Measurements from ENCODE around the gene OAF.

Gene OAF

DNA sequence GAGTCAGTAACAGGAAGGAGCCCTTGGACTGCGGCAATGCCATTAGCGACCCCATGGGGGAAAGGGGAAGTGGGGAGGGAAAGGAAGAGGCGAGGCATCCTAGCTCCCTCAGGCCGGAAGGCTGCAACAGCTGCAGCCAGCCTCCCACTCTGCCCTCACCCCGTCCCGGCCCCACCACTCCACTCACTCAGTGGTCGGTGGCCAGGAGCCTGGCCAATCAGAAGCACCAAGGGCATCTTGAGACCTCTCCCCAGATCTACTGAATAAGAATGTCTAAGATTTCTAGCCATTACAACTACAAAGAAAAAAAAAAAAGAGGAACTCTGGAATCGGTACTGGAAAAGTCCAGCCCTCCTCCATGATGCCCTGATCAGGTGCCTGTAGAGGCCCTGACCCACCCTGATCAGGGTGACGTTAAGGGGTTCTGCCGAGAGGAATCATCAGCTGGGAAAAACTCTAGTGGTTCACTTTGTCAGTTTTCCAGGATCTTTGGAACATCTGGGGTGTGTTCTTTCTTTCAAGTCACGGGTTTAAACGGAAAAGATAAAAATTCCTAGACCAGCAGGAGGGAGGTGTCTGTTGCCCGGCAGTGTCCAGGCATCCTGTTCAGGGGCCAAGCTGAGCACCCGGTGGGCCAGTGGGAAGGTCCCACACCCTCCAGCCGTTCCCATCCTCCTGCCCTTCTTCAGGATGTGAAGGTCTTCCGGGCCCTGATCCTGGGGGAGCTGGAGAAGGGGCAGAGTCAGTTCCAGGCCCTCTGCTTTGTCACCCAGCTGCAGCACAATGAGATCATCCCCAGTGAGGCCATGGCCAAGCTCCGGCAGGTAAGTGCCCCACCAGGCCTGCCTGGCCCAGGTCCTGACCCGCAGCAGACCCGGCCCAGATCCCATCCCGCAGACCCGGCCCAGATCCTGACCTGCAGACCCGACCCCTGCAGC lies 14.4 kb downstream of the OAF start:
- peak in 1 of 2 donors; percentile 9 for DNase-seq

- no peak for DNase-seq
These were observed 15.4 kb downstream of the OAF start for GRCh38 chr11:120226242-120226641.

- no peak for DNase-seq
These were observed 15.9 kb downstream of the OAF start for GRCh38 chr11:120226714-120227113.

DNA sequence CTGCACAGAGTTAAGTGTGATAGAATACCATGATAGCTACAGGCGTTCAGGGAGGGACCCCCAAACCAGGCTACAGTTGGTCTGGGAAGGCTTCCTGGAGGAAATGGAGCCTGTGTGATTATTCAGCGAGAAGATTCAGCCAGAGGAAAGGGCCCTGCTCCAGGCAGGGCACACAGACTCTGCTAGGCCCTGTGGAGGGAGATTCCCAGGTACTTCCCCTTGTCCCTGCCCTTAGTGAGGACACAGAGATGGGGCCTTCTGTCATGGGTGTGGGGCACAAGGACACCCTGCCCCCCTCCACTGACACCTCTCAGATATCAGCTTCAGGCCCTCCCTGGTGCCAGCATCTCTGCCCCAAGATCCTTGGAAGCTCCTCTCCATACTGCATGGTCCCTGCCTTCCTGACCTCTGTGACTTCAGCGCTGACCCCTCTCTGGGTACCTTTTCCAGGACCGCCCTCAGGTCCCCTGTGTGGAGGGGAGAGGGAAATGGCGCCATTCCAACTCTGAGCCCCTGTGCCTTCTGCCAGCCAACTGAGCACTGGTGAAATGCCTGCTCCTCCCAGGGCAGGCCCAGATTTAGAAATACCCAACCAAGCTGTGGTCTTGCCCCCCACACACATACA lies 16.5 kb downstream of the OAF start:
- DNase-seq, result no peak

- DNase-seq, result no peak
These were observed 18.1 kb downstream of the OAF start for GRCh38 chr11:120228794-120229384.

- peak in 1 of 2 donors; percentile 24 for DNase-seq
These were observed 18.9 kb downstream of the OAF start for GRCh38 chr11:120229451-120230424.

DNA sequence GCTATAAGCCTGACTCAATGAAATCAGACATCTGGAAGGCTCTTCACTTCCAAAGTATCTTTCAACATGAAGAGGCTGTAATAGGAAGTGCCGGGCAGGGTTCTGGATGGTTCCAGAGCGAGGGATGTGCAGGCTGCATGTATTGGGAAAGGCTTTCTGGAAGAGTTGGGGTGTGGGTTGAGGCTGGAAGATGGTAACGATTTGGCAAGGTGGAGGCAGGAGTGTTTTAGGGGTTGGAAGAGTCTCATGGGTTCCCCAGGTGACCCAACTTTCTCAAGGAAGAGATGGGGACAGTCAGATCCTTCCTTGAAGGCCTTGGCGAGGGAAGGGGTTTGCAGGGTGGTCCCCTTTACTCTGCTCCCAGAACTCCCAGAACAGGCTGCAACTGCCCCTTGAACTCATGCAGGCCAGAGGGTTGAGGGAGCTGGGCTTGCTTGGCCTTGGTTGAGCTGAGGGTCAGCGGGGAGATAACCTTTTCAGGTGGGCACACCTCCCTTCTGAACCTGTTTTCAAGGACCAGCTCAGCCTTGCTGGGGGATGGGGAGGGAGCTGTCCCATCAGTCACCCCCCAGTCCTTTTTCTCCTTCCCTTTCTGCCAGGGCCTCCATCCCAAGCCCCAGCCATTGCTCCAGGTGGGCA lies 19.7 kb downstream of the OAF start:
- DNase-seq, result no peak

DNA sequence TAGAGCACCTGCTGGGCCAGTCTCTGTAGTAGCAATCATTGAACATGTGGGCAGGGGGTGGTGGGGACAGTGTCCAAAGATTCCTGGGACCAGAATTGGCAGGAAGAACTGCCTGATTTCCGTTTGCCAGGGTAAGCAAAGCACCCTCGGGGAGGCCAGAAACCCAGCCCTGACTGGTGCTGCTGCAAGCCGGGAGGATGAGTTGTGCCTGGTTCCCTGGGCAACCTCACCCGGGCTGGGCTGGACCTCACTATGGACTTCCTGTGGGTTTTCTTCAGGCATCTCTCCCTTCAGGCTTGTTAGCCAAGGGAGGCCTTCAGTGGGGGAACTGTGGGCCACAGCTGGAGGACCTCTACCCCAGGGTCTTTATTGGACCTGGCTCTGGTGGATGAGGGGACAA lies 21.1 kb downstream of the OAF start:
- no peak for DNase-seq

DNA sequence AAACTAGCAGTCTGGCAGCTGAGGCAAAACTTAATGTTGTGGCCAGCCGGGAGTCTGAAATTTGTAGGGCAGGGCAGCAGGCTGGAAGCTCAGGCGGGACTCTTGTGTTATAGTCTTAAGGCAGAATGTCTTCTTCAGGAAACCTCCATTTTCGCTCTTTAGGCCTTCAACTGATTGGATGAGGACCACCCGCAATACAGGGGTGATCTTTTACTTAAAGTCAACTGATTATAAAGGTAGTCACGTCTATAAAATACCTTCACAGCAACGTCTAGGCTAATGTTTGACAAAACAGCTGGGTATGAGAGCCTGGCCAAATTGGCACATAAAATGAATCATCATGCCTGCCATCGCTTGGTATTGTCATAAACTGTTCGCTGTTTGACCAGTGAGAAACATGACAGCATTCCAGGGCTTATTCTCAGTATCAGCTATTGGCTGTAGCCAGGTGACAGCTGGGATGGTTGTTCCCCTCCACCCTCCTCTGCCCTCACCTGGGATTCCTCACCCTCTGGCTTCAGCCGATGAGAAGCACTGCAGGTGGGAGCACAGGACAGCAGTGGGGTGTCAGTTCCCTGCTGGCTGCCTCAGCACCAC lies 22.5 kb downstream of the OAF start:
- DNase-seq, result no peak

DNA sequence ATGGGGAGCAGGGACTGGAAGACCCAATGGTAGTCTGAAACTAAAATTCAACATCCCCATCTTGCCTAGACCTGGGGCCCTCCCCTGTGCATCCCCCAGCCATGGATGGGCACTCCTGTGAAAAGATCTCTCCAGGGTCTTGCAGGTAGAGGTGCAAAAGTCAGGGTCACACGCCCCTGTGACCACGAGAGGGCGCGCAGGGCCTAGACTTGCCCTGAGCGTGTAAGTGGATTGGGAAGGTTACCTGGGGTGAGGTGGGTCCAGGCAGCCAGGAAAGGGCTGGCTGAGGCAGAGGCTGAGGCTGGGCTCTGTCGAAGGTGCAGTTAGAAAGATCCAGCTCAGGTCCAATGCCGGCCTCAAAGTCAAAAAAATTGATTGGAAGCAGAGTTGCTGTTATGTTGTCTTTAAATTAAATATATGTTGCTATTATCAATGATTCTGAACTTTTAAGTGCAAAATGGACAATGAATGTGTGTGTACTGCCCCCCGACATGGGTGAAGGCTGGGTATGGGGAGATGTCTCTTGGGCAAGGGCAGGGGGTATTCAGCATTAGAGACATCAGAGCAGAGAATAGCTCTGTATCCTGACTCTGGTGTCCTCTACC lies 24.3 kb downstream of the OAF start:
- DNase-seq, result peak; percentile 21 to 41

DNA sequence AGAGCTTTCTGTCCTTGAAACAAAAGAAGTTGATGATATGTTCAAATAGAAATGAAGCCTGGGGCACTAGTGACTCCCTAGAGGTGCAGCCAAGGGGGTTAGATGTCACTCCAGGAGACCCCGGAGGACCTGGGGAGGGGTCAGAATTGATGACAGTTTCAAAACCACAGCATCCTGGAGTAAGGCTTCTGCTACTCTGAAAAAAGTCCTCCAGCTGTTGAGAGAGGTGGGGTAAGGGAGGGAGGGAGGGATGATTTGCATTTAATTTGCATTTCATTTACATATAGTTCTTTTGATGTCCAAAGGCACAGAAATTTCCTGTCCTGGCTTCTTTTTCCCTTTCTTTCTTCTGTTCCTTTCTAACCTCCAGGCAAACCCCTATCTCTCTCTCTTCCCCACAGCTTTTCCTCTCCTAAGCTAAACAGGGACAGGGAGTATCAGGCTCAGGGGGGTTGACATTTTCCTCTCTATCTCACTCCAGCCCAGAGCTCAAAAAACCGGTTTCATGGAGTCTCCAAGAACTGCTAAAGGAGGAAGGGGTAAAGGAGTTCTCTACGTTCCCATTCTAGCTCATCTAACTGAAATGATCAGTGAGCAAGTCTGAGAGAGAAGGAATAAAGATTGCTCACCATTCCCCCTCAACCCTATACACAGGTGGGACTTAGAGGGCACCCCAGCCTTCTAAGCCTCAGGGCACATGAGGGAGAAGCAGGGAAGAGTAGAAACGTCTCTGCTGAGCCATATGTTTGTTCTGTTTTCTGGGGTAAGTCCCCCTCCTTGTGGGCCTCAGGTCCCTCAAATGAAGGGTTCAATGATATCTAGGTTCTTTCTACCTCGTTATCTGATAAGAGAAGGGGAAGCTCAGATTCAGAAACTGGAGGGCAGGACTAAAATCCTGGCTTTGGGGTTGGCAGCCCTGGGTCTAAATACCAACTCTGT lies 25.6 kb downstream of the OAF start:
- DNase-seq, result no peak

DNA sequence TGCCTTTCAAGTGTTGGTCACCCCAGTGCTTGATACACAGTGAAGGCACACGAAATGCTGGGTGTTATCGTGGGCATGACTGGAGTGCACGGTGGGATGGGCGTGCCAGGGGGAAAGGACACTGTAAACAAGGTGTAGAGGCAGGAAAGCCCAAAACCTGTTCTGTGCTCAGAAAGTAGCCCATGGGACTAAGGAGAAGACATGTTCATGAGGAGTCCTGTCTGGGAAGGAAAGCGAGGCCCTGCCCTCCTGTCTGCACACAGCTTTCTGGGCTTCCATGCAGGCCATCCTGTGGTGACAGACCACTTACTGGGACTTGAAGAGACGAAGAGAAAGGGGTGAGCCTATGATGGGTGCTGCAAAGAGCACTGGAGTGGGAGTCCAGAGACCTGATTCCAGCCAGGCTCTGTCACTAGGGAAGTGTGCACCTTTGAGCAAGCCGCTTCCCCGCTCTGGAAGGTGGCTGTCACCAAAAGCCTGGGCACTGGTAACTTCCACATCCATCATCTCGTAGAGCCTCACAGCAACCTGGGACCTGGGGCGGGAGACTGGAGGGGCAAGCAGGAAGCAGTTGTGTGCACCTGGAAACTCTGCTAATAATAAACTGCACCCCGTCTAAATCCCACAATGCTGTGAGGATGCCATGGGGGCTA lies 28.3 kb downstream of the OAF start:
- no peak for DNase-seq

GRCh38 chr11:120239713-120240640 lies 29.1 kb downstream of the OAF start, which contains the start of gene POU2F3:
TSS of gene POU2F3 (plus strand) at chr11:120240140. CDS start at chr11:120240344, 204 bp downstream.
- DNase-seq, result no peak

DNA sequence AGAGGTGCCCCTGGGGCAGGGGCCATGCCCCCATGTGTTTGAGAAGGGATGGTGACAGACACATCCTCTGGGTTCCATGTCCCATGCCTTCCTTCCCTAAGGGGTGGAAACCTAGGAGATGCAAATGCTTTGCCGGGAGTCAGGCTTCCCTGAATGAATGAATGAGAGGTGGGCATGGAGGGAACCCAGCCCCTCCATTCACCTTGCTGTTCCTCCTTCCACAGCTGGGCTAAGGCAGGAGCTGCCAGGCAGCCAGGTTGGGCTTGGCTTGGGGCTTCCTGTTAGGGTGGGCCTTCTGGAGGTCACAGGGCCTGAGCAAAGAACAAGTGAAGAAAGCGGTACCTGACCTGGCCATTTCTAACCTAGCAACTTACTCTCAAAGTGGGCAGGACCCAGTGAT lies 30.0 kb downstream of the OAF start:
- no peak for DNase-seq

GRCh38 chr11:120241277-120241676 lies 30.4 kb downstream of the OAF start:
- no peak for DNase-seq

DNA sequence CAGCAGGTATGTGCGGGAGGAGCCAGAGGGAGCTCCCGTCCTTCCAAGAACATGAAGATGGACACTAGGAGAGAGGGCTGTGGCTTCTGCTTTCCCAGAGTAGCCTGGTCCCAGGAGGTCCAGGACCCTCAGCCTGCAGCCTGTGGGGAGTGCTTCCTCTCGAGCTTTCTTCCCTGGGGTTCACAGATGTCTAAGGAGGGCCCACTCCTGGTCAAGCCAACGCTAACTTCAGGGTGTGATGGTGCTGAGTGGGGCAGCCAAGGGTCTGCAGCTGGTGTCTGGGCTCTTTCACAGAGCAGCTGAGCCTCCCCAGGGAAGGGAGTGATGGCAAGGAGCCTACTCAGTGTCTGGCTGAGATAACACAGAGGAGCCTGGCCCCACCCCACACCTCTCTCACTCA lies 32.4 kb downstream of the OAF start:
- no peak for DNase-seq

GRCh38 chr11:120244476-120245365 lies 33.9 kb downstream of the OAF start:
- no peak for DNase-seq

Measured in CD4-positive, alpha-beta T cell treated with Interferon alpha-2 for 1 hour (primary cell).